T-helper 2 cell (primary cell): ENCODE measurements around the gene FERMT1.
"Not testable (repeated sequence)": the region's sequence is repeated elsewhere in the genome, so short reads cannot be mapped to it uniquely, and the experiment has no call there.

Experiments used
- DNase-seq, 5 experiments: peaks; one replicate each; pipeline versions ENCODE4 v3.0.0 to v3.0.0-alpha.2; 2012 to 2022

FERMT1 gene

DNA sequence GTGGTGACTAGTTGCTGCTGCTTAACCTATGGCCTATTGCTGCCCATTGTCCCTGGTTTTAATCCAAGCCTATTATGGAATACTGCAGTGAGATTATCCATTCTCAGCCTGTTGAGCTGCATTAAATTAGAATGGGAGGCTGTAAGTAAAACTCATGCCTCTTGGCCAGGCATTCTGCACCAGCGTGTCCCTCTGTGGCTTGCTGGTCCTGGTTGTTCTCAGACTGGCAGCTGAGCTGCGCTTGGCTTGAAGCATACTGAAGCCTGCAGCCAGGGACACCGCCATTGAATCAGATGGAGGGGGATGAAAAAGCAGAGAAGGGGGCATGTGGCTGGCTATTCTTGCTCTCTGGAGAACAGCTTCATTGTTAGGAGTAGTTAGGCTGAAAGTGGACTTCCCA is 84.6 kb downstream of the FERMT1 start:
- DNase-seq = no peak

DNA sequence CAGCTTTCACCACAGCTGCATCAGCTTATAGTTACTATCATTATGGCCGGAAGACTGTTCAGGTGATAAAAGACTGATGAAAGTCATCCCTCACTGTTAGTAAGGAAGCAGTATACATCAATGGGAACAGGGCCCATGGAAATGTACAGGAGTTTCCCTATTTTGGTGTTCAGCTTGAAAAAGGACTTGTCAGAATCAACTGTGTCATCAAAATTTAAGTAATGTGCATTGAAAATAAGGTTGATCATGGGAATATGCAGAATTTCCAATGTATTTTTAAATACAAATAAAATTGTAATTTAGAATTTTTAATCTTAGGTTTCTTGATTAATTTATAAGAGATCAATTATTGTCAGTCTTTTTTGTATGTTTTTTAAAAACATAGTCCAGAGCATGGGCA is 85.7 kb downstream of the FERMT1 start:
- no peak for DNase-seq

DNA sequence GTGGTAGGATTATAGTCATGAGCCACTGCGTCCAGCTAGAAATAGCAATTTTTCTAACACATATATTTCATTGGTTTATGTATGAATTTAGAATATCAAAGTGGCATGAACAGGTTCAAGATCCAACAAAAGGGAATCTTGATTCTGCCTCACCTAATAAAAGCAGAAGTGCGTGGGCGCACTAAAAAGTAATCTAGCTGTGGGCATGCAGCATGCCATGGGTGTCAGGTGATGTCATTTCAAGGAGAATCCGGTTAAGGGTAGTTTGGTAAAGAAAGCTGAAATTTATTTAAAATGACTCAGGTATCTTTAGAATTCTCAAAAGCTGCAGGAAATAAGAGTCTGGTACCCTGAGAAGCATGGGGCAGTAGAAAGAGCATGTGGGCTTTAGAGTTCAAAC is 86.6 kb downstream of the FERMT1 start:
- no peak for DNase-seq

DNA sequence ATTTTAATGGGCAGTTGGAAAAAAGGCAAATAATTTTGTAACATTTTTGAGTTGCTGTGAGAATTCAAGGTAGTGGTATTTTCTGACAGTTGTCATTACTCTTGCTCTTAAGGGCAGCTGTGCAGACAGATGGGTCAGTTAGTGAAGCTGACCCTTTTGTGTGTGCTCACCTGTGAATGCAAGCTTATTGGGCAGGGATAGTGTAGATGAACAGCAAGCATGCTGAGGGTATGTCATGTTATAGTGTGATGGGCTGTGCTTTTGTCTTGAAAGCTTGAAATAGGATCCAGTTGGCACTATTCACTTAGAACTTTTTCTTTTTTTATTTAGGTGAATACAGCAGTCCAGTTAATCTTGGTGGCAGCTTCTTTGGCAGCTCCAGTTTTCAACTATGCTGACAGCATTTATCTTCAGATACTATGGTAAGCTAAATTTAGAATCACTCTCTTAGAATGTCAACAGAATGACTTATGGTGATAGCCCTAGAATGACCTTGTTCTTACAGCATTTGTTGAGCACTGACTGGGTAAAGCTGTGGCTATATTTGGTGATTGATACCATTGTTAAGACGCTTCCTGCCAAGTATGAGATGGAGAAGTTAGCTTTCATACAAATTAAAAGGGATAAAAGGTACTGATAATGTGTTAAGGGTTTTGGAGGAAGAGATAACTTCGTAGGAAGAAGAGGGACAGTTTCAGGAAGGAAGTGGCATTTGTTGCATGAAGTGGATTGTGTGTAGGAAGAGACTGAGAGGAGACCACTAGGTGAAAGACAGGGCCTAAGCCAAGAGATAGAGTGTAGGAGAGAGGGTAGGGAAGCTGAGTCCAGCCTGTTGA is 88.5 kb downstream of the FERMT1 start:
- no peak for DNase-seq

DNA sequence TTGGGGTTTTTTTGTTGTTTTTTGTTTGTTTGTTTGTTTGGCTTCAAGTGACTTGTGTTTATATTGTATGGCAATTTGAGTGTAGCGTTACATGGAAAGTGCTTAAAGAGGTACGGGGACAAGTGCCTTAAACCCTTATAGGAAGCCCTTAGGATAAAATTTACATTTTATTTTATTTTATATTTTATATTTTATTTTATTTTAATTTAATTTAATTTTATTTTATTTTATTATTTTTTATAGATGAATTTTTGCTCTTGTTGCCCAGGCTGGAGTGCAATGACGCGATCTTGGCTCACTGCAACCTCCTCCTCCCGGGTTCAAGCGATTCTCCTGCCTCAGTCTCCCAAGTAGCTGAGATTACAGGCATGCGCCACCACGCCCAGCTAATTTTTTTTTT is 89.9 kb downstream of the FERMT1 start:
- not testable (repeated sequence) for DNase-seq

DNA sequence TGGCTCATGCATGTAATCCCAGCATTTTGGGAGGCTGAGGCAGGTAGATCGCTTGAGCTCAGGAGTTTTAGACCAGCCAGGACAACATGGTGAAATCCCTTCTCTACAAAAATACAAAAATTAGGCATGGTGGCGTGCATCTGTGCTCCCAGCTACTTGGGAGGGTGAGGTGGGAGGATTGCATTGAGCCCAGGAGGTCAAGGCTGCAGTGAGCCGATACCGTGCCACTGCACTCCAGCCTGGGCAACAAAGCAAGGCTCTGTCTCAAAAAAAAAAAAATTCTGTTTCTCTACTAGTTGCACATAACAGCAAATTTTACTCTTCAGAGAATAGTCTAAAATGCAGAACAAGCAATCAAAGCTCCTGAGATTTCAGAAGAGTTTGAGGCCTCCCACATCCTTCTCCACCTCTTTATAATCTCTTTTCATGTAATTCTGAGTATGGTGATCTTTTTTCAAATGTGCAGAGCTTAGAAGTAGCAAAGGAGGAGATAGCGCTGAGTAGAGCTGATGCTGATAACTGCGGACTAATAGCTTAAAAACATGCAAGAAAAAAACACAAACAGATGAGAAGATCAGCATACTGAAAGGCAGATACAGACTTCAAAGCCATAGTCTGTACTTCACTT is 92.3 kb downstream of the FERMT1 start:
- DNase-seq = no peak

DNA sequence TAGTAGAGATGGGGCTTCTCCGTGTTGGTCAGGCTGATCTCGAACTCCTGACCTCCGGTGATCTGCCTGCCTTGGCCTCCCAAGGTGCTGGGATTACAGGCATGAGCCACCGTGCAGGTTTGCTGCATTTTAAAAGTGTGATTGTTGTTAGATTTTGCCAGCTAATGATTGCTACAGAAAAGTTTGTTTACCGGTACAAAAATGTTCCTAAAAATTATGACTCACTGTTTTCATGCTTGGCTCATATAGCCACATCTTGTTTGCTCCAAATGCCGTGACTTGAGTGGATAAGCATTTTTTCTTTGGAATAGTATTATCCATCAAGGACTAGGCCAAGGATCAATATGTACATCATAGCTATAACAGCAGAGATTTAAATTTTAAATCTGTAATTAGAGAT is 93.3 kb downstream of the FERMT1 start:
- DNase-seq = no peak

DNA sequence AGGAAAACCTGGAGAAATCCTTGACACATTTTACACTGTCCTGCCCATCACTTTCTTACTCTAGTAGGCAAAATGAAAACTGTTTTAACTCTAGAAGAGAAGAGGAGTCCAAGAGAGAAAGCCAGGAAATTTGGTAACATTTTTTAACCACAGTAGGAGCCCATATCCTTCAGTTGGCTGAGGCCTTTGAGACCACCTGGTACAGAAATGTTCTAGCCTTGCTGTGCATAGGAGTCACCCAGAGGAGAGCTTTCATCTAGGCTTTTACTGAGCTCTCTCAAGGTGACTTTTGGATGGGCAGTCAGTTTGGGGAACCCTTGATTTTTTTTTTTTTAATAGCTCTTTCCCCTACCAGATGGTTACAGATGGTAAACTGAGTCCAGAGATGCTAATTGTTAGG is 94.0 kb downstream of the FERMT1 start:
- no peak for DNase-seq

DNA sequence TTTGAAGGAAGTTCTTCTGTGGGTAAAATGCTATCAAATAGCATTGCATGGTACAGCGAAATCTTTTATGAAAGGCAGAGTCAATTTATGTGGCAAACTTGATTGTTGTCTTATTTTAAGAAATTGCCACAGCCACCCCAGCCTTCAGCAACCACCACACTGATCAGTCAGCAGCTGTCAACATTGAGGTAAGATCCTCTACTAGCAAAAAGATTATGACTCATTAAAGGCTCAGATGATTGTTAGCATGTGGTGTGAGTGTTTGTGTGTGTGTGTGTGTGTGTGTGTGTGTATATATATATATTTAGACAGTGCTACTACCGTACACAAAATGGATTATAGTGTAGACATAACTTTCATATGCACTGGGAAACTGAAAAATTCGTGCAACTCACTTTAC is 96.8 kb downstream of the FERMT1 start:
- DNase-seq = peak in 1 of 5 experiments; percentile 81
